ENCODE data around the gene KCNJ1.

- TF ChIP-seq EZH2 (IDR thresholded peaks at IDR 0.05; ENCODE audit: low read length, unreplicated experiment) (no peak), EZH2phosphoT487 (IDR thresholded peaks at IDR 0.05; ENCODE audit: borderline replicate concordance, low read length) (no peak)
- TF ChIP-seq, protein P1, sequence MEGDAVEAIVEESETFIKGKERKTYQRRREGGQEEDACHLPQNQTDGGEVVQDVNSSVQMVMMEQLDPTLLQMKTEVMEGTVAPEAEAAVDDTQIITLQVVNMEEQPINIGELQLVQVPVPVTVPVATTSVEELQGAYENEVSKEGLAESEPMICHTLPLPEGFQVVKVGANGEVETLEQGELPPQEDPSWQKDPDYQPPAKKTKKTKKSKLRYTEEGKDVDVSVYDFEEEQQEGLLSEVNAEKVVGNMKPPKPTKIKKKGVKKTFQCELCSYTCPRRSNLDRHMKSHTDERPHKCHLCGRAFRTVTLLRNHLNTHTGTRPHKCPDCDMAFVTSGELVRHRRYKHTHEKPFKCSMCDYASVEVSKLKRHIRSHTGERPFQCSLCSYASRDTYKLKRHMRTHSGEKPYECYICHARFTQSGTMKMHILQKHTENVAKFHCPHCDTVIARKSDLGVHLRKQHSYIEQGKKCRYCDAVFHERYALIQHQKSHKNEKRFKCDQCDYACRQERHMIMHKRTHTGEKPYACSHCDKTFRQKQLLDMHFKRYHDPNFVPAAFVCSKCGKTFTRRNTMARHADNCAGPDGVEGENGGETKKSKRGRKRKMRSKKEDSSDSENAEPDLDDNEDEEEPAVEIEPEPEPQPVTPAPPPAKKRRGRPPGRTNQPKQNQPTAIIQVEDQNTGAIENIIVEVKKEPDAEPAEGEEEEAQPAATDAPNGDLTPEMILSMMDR (conservative IDR thresholded peaks at IDR 0.05; ENCODE audit: low read depth, low read length): no peak
These were observed 20.1 kb downstream of the KCNJ1 start for GRCh38 chr11:128846985-128847384.
